Epithelial cell of esophagus (primary cell): Measurements from ENCODE around the gene SCGB1D1.
A peak's percentile ranks its signal among the peaks of the same experiment; 100 is the strongest.

Experiments used
- DNase-seq: peaks from one replicate; pipeline ENCODE4 v3.0.0; 2010; ENCODE audit warnings: low read depth
- H3K4me3 ChIP-seq: 2 replicates; pipeline ENCODE4 v1.5.1; 2011; ENCODE audit warnings: mild to moderate bottlenecking, low read length, control low read depth
- TF ChIP-seq, protein P1 (sequence below): IDR thresholded peaks from 2 replicates; pipeline ENCODE4 v1.5.1; 2011; ENCODE audit warnings: low read depth, mild to moderate bottlenecking, low read length, control low read depth, inconsistent platforms; ENCODE audit not compliant: insufficient read depth; ENCODE audit errors: missing control alignments

Gene SCGB1D1

DNA sequence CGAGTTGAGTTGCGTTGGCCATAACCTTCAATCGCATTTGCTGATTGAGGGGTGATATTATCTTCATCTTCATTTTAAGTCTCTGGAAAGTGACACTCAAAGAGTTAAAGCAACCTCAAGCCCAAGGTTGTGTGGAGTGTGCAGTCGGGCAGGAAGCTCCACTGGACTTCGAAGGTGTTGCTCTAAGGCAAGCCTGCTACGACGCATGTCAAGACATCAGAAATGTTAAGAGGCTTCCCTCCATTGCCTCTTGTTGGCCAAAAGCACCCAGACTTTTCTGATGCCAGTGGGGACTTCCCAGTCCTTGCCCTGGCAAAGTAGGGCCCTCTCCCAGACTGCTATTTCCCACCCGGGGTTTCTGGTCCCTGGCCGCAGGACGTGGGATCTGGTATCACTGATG, 23.6 kb upstream of the SCGB1D1 start:
- no peak for DNase-seq

DNA sequence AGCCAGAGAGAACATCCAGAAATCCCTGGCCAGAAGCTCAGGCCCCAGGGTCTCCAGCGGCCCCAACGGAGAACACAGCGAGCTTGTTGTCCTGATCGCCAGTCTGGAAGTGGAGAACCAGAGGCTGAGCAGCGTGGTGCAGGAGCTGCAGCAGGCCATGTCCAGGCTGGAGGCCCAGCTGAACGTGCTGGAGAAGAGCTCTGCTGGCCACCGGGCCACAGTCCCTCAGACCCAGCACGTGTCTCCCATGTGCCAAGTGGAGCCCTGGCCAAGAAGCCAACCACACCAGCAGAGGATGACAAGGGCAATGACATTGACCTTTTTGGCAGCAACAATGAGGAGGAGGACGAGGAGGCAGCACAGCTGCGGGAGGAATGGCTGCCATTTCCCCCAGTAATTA, 20.6 kb upstream of the SCGB1D1 start:
- TF ChIP-seq, protein P1, sequence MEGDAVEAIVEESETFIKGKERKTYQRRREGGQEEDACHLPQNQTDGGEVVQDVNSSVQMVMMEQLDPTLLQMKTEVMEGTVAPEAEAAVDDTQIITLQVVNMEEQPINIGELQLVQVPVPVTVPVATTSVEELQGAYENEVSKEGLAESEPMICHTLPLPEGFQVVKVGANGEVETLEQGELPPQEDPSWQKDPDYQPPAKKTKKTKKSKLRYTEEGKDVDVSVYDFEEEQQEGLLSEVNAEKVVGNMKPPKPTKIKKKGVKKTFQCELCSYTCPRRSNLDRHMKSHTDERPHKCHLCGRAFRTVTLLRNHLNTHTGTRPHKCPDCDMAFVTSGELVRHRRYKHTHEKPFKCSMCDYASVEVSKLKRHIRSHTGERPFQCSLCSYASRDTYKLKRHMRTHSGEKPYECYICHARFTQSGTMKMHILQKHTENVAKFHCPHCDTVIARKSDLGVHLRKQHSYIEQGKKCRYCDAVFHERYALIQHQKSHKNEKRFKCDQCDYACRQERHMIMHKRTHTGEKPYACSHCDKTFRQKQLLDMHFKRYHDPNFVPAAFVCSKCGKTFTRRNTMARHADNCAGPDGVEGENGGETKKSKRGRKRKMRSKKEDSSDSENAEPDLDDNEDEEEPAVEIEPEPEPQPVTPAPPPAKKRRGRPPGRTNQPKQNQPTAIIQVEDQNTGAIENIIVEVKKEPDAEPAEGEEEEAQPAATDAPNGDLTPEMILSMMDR: no peak
- H3K4me3 ChIP-seq: no peak overlapping the region
- no peak for DNase-seq

More for the DNA sequence above, 23.6 kb upstream of the SCGB1D1 start:
- H3K4me3 ChIP-seq: no peak overlapping the region
- TF ChIP-seq, protein P1: no peak

DNA sequence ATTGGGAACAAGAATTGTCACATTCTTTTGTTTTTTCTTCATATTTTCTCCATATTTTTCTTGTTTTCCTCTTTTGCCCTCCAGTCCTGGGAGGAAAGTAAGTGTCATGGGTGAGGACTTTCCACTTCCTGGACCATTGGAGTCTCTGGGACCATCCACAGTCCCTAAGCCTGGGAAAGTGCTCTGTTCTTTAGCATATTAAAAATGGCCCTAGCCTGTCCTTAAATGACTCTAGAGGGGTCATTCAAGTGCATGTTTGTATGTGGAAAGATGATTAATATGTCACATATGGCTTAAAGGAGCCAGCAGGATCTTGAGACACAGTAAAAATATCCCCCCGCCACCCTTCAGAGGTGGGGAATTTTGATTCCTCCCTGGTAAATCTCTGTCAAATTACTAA, 20.1 kb upstream of the SCGB1D1 start:
- TF ChIP-seq, protein P1: no peak
- no peak overlapping the region for H3K4me3 ChIP-seq
- no peak for DNase-seq

GRCh38 chr11:62171261-62171723, 18.7 kb upstream of the SCGB1D1 start:
- TF ChIP-seq, protein P1: peak; percentile 70
- DNase-seq: peak; percentile 83
- no peak overlapping the region for H3K4me3 ChIP-seq

DNA sequence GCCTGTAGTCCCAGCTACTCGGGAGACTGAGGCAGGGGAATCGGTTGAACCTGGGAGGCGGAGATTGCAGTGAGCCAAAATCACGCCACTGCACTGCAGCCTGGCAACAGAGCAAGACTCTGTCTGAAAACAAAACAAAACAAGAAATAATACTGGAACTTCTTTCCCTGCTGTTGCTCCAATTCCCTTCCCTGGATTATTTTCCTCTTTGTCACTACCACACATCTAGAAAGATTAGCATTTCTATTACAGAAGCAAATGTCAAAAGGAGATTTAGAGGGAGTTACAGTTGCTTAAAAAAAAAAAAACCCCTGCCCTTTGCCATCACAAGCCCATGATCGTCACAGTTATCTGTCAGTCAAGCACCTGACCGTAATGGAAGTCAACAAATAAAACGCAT, 17.7 kb upstream of the SCGB1D1 start:
- H3K4me3 ChIP-seq: no peak overlapping the region
- TF ChIP-seq, protein P1: no peak
- no peak for DNase-seq

GRCh38 chr11:62176766-62177165, 13.2 kb upstream of the SCGB1D1 start:
- TF ChIP-seq, protein P1: no peak
- H3K4me3 ChIP-seq: no peak overlapping the region
- no peak for DNase-seq

DNA sequence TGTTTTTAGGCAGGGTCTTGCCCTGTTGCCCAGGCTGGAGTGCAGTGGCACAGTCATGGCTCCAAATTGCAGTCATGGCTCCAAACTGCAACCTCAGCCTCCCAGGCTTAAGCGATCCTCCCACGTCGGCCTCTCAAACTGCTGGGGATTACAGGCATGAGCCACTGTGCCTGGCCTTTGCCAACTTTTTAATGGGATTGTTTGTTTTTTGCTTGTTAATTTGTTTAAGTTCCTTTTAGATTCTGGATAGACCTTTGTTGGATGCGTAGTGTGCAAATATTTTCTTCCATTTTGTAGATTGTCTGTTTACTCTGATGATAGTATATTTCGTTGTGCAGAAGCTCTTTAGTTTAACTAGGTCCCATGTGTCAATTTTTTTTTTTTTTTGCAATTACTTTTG, 10.0 kb upstream of the SCGB1D1 start:
- no peak overlapping the region for H3K4me3 ChIP-seq
- DNase-seq: no peak
- TF ChIP-seq, protein P1: no peak
